Psoas muscle (tissue), 8 donors: ENCODE data around the gene ZSWIM8. TPM values are rescaled to one million over a fixed set of nuclear protein-coding genes. Genes with fewer than 3 reads are reported as not detected.
A peak's percentile ranks its signal among the peaks of the same experiment; 100 is the strongest.

Source experiments
- ATAC-seq, 4 donors: fragments of 200-7000 bp; cut with Tn5 transposase; one replicate each; pipeline ENCODE4 v1.9.1; 2020; ENCODE audit warnings: moderate library complexity in 3 of 4, mild to moderate bottlenecking in 2 of 4
- DNase-seq, 2 donors: peaks; one replicate each; pipeline ENCODE4 v3.0.0-alpha.2; 2020
- H3K27ac ChIP-seq: fragments of 200-600 bp; one replicate; pipeline ENCODE4 v1.8.0; 2022
- H3K27me3 ChIP-seq, 3 donors: fragments of 200-600 bp in 1 of 3; one replicate each; pipeline versions ENCODE4 v1.6.1 to v1.8.0; 2013 to 2022; ENCODE audit warnings: low read length in 2 of 3, mild to moderate bottlenecking in 2 of 3, moderate library complexity in 1 of 3; ENCODE audit not compliant: insufficient read depth in 3 of 3
- H3K36me3 ChIP-seq, 2 donors: fragments of 200-600 bp in 1 of 2; one replicate each; pipeline versions ENCODE4 v1.6.1 to v1.8.0; 2013 to 2022; ENCODE audit warnings: low read depth in 1 of 2, mild to moderate bottlenecking in 1 of 2, moderate library complexity in 1 of 2; ENCODE audit not compliant: insufficient read depth in 1 of 2
- H3K4me1 ChIP-seq: fragments of 200-600 bp; one replicate; pipeline ENCODE4 v1.8.0; 2022
- H3K4me3 ChIP-seq: fragments of 200-600 bp; one replicate; pipeline ENCODE4 v1.8.0; 2022; ENCODE audit warnings: mild to moderate bottlenecking
- H3K9me3 ChIP-seq: fragments of 200-600 bp; one replicate; pipeline ENCODE4 v1.8.0; 2022
- WGBS, 3 donors: extraction: QIAGEN DNeasy Blood & Tissue Kit; methylation state at CpG; one replicate each; pipeline versions ENCODE4 v1.1.6 to v1.1.7; 2013; 5-methylcytosine and 5-hydroxymethylcytosine counted together
- intact Hi-C, 2 donors: fragments of 100-400 bp; cut with DNase I; formaldehyde crosslinking; loops; one replicate each; pipeline versions ENCODE4 v1.11.0 to v1.14.2; 2022
- polyA plus RNA-seq, 3 donors: library from polyadenylated mRNA; stranded (reverse); fragments of 200-250 nt; gene quantifications; one replicate each; pipeline ENCODE4 v1.2.3, GENCODE V29; 2013
- total RNA-seq, 4 donors: library from RNA; stranded (reverse); fragmentation: NEBNext Ultra II Directional in 2 of 4; extraction: Animal tissue kit (Norgen Biotek cat#: 25700) in 2 of 4; gene quantifications; one replicate each; pipeline versions ENCODE4 v1.2.1 to v1.2.4, GENCODE V29; 2021 to 2023
- TF ChIP-seq, protein P1 (sequence below): fragments of 200-600 bp; IDR thresholded peaks from one replicate; pipeline ENCODE4 v1.8.0; 2022; ENCODE audit warnings: antibody characterized with exemption
- donor health status: healthy with polysubstance abuse.
- donor health status: DM: no; HTN: no; CAD: no; lungs with moderate emphysema.
- donor health status: Bipolar disorder and iron deficiency.
- donor health status: healthy.
- donor health status: DM: yes; HTN: yes; CAD: no.
- donor health status: DM: no; HTN: no; CAD: no.
- donor health status: DM: no; HTN: no; CAD: no.
- donor health status: DM: yes; HTN: yes; CAD: no.

ZSWIM8 gene
- total and polyA plus RNA-seq, 7 donors: 40.5 to 68.3 (median 57.2) TPM

DNA sequence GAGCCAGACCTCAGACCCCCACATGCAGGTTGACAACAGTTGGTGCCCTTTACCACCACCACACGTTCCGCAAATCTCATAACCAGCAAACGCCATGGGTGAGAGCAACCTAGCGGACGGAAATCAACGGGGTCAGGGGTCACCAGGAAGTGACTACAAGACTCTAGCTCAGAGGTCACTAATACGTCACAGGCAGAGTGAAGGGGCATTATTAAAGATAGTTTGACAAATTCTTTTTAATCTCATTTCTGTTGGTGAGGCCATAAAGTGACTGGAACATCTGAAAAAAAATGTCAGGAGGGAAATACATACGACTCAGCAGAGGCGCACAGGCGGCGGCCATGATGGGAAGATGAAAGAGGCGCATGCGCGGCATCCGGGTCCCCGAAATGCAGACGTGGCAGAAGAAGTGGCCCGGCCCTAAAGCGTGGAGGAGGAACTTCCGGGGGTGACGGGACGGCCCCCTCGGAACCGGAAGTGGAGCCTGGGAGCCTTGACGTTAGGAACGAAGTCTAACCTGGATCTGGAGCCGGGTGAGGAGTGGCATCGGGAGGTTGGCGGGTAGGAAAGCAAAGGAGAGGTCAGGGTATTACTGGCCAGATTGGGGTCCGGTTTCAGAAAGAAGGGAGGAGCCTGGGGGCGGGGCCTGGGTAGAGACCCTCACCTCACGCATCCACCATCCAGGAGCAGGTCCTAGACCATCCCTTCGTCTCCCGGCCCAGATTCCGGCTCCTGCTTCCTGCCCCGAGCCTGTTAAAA lies 41.3 kb upstream of the ZSWIM8 start, which contains the start of gene SEC24C:
Gene SEC24C (plus strand): TSS at position 468 of the 759 bp plus-strand sequence. CDS start 2,461 bp downstream, outside the sequence.
- H3K36me3 ChIP-seq: peaks cover 0 to 31% of the 10 kb centered on the region in 2 donors
- TF ChIP-seq, protein P1, sequence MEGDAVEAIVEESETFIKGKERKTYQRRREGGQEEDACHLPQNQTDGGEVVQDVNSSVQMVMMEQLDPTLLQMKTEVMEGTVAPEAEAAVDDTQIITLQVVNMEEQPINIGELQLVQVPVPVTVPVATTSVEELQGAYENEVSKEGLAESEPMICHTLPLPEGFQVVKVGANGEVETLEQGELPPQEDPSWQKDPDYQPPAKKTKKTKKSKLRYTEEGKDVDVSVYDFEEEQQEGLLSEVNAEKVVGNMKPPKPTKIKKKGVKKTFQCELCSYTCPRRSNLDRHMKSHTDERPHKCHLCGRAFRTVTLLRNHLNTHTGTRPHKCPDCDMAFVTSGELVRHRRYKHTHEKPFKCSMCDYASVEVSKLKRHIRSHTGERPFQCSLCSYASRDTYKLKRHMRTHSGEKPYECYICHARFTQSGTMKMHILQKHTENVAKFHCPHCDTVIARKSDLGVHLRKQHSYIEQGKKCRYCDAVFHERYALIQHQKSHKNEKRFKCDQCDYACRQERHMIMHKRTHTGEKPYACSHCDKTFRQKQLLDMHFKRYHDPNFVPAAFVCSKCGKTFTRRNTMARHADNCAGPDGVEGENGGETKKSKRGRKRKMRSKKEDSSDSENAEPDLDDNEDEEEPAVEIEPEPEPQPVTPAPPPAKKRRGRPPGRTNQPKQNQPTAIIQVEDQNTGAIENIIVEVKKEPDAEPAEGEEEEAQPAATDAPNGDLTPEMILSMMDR: no peak
- peak; percentile 95 to 98 for DNase-seq
- 0% methylated on average over 32 to 36 of the region's 36 CpGs for WGBS, 3 donors
- intact Hi-C loops: no loop called here
- peak; percentile 94 to 97 (median 96) for ATAC-seq
- peak within 1 kb of the TSS; percentile 88 for H3K4me3 ChIP-seq
- H3K27me3 ChIP-seq: no peaks in the 10 kb centered on the region
- H3K4me1 ChIP-seq: peaks cover 32% of the 10 kb centered on the region
- H3K9me3 ChIP-seq: no peaks in the 10 kb centered on the region
- peak within 1 kb of the TSS; percentile 92 for H3K27ac ChIP-seq

DNA sequence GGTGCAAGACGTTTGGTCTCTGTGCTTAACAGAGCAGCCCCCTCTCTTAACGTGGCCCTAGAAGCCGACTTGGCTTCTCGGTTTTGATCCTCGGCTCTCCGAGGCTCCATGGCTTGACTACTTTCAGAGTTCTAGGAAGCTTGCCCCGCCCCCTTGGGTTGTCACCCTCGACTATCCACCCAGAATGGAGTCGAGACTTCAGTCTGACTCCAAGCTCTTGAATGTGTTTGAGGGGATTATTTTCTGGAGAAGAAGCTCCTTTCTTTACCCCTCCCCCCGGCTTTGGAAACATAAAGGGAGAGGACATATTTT lies 40.8 kb upstream of the ZSWIM8 start:
- H3K27me3 ChIP-seq: no peaks in the 10 kb centered on the region

DNA sequence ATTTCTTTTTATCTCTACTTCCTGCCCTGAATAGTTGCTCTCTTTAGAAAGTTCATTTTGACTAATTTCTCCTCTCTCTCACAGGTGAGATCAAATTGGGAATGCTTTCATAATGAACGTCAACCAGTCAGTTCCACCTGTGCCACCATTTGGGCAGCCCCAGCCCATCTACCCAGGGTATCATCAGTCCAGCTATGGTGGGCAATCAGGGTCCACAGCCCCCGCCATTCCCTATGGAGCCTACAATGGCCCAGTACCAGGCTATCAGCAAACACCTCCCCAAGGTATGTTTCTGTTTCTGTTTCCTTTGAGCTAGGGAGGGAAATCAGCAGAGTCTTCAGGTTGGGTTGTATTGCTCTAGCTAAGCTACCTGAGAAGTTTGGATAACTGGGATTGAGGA lies 38.7 kb upstream of the ZSWIM8 start:
- H3K9me3 ChIP-seq: no peaks in the 10 kb centered on the region
- no peaks in the 10 kb centered on the region for H3K27me3 ChIP-seq
- intact Hi-C loops: no loop called here
- no peak overlapping the region for H3K27ac ChIP-seq
- ATAC-seq (no peak), DNase-seq (no peak)
- H3K36me3 ChIP-seq: peaks cover 0 to 55% of the 10 kb centered on the region in 2 donors
- WGBS, 3 donors: 68 to 86% (median 76%) methylated on average over 2 of the region's 2 CpGs
- TF ChIP-seq, protein P1: no peak
- H3K4me3 ChIP-seq: no peak overlapping the region
- peaks cover 31% of the 10 kb centered on the region for H3K4me1 ChIP-seq

More for the DNA sequence above, 40.8 kb upstream of the ZSWIM8 start:
- Histone ChIP-seq H3K4me3 (peak overlapping the region; percentile 88), H3K9me3 (no peaks in the 10 kb centered on the region), H3K36me3 (peaks cover 0 to 34% of the 10 kb centered on the region in 2 donors), H3K4me1 (peaks cover 32% of the 10 kb centered on the region), H3K27ac (peak overlapping the region; percentile 92)
- TF ChIP-seq, protein P1: no peak
- ATAC-seq (peak; percentile 11 to 46 (median 32)), DNase-seq (peak; percentile 55 to 74)
- 0 to 1% (median 0%) methylated on average over 10 of the region's 10 CpGs for WGBS, 3 donors
- intact Hi-C loops: no loop called here

- H3K27me3 ChIP-seq: no peaks in the 10 kb centered on the region
- H3K36me3 ChIP-seq: peaks cover 6 to 92% of the 10 kb centered on the region in 2 donors
- peaks cover 7% of the 10 kb centered on the region for H3K4me1 ChIP-seq
- H3K9me3 ChIP-seq: no peaks in the 10 kb centered on the region
- intact Hi-C loops: no loop called here
- TF ChIP-seq, protein P1: no peak
- ATAC-seq: no peak
- WGBS, 3 donors: 88 to 93% (median 90%) methylated on average over 1 of the region's 1 CpG
- no peak overlapping the region for H3K4me3 ChIP-seq
- DNase-seq: no peak
- no peak overlapping the region for H3K27ac ChIP-seq
These were observed 34.6 kb upstream of the ZSWIM8 start for GRCh38 chr10:73750819-73751218.
